GM18499 (cell line): ENCODE measurements around the gene MRPL41.
"Not testable (repeated sequence)": the region's sequence is repeated elsewhere in the genome, so short reads cannot be mapped to it uniquely, and the experiment has no call there.

ENCODE experiments used
- ATAC-seq: cut with Tn5 transposase; IDR thresholded peaks from one replicate; pipeline ENCODE4 v1.9.1; 2021; ENCODE audit warnings: moderate number of reproducible peaks; ENCODE audit not compliant: insufficient read depth, unreplicated experiment

The MRPL41 gene

GRCh38 chr9:137551264-137552021, at the start of gene MRPL41:
MRPL41 (plus strand) TSS chr9:137551879; CDS start chr9:137552082, 203 bp downstream.
- no peak for ATAC-seq

- no peak for ATAC-seq
These were observed 49.4 kb upstream of the MRPL41 start for GRCh38 chr9:137502008-137502911.

GRCh38 chr9:137504432-137504777, 47.3 kb upstream of the MRPL41 start:
- ATAC-seq = no peak

GRCh38 chr9:137505421-137506140, 46.1 kb upstream of the MRPL41 start:
- ATAC-seq = no peak

- ATAC-seq = no peak
These were observed 45.4 kb upstream of the MRPL41 start for GRCh38 chr9:137506274-137506673.

- no peak for ATAC-seq
These were observed 44.9 kb upstream of the MRPL41 start for GRCh38 chr9:137506702-137507171.

- ATAC-seq = no peak
These were observed 42.5 kb upstream of the MRPL41 start for GRCh38 chr9:137509198-137509597.

GRCh38 chr9:137511126-137511525, 40.6 kb upstream of the MRPL41 start:
- ATAC-seq = not testable (repeated sequence)

GRCh38 chr9:137511758-137512463, 39.8 kb upstream of the MRPL41 start:
- no peak for ATAC-seq

GRCh38 chr9:137513136-137513535, 38.5 kb upstream of the MRPL41 start:
- ATAC-seq = not testable (repeated sequence)

GRCh38 chr9:137513801-137514570, 37.7 kb upstream of the MRPL41 start:
- ATAC-seq = not testable (repeated sequence)

GRCh38 chr9:137514691-137515337, 36.9 kb upstream of the MRPL41 start:
- ATAC-seq = no peak

GRCh38 chr9:137515338-137515724, 36.3 kb upstream of the MRPL41 start:
- ATAC-seq = no peak

GRCh38 chr9:137516144-137516917, 35.3 kb upstream of the MRPL41 start:
- no peak for ATAC-seq

GRCh38 chr9:137518661-137519459, 32.8 kb upstream of the MRPL41 start:
- not testable (repeated sequence) for ATAC-seq

- no peak for ATAC-seq
These were observed 32.1 kb upstream of the MRPL41 start for GRCh38 chr9:137519553-137519952.
